ENCODE results near the gene TM9SF1.

TM9SF1 gene

GRCh38 chr14:24238527-24239037, 43.3 kb upstream of the TM9SF1 start:
- in situ Hi-C loops (cut with HindIII; ENCODE audit: low pct_ligation_motif_present, low sequenced_read_pairs), result no loop called here
- H3K27ac ChIP-seq, result no peak overlapping the region
- H3K36me3 ChIP-seq (replicated peaks), result peaks cover 54% of the 10 kb centered on the region
- TF ChIP-seq CTCF (IDR thresholded peaks at IDR 0.05; ENCODE audit: low read depth, low read length, missing control alignments), result no peak
- H3K27me3 ChIP-seq (replicated peaks), result no peaks in the 10 kb centered on the region
- H3K4me3 ChIP-seq (ENCODE audit: low read depth, low read length), result no peak overlapping the region
- DNase-seq, result no peak

GRCh38 chr14:24238123-24238522, 42.9 kb upstream of the TM9SF1 start:
- Histone ChIP-seq H3K27ac (no peak overlapping the region), H3K4me3 (ENCODE audit: low read depth, low read length) (no peak overlapping the region), H3K36me3 (replicated peaks) (peaks cover 54% of the 10 kb centered on the region), H3K27me3 (replicated peaks) (no peaks in the 10 kb centered on the region)
- TF ChIP-seq CTCF (IDR thresholded peaks at IDR 0.05; ENCODE audit: low read depth, low read length, missing control alignments), result no peak
- in situ Hi-C loops (cut with HindIII; ENCODE audit: low pct_ligation_motif_present, low sequenced_read_pairs), result no loop called here
- no peak for DNase-seq

GRCh38 chr14:24237463-24237955, 42.3 kb upstream of the TM9SF1 start:
- Histone ChIP-seq H3K36me3 (replicated peaks) (peaks cover 54% of the 10 kb centered on the region), H3K4me3 (ENCODE audit: low read depth, low read length) (no peak overlapping the region), H3K27ac (no peak overlapping the region), H3K27me3 (replicated peaks) (no peaks in the 10 kb centered on the region)
- in situ Hi-C loops (cut with HindIII; ENCODE audit: low pct_ligation_motif_present, low sequenced_read_pairs), result no loop called here
- no peak for DNase-seq
- no peak for TF ChIP-seq CTCF (IDR thresholded peaks at IDR 0.05; ENCODE audit: low read depth, low read length, missing control alignments)

GRCh38 chr14:24236689-24237462, 41.6 kb upstream of the TM9SF1 start:
- Histone ChIP-seq H3K36me3 (replicated peaks) (peaks cover 54% of the 10 kb centered on the region), H3K4me3 (ENCODE audit: low read depth, low read length) (no peak overlapping the region)
- no peak for TF ChIP-seq CTCF (IDR thresholded peaks at IDR 0.05; ENCODE audit: low read depth, low read length, missing control alignments)

GRCh38 chr14:24235804-24236688, 40.8 kb upstream of the TM9SF1 start:
- Histone ChIP-seq H3K36me3 (replicated peaks) (peaks cover 52% of the 10 kb centered on the region), H3K27me3 (replicated peaks) (no peaks in the 10 kb centered on the region), H3K27ac (no peak overlapping the region), H3K4me3 (ENCODE audit: low read depth, low read length) (no peak overlapping the region)
- in situ Hi-C loops (cut with HindIII; ENCODE audit: low pct_ligation_motif_present, low sequenced_read_pairs), result no loop called here
- no peak for TF ChIP-seq CTCF (IDR thresholded peaks at IDR 0.05; ENCODE audit: low read depth, low read length, missing control alignments)
- no peak for DNase-seq

More at GRCh38 chr14:24236689-24237462, 41.6 kb upstream of the TM9SF1 start:
- Histone ChIP-seq H3K27ac (no peak overlapping the region), H3K27me3 (replicated peaks) (no peaks in the 10 kb centered on the region)
- in situ Hi-C loops (cut with HindIII; ENCODE audit: low pct_ligation_motif_present, low sequenced_read_pairs), result no loop called here
- no peak for DNase-seq

Measured in brain microvascular endothelial cell (primary cell).